Daoy (cell line): ENCODE measurements around the gene RYR3. TPM values are rescaled to one million over a fixed set of nuclear protein-coding genes. Genes with fewer than 3 reads are reported as not detected.
"Not testable (repeated sequence)": the region's sequence is repeated elsewhere in the genome, so short reads cannot be mapped to it uniquely, and the experiment has no call there.

Experiments used
- DNase-seq: peaks from one replicate; pipeline ENCODE4 v3.0.0-alpha.2; 2015; ENCODE audit warnings: low read depth
- total RNA-seq: library from RNA; depleted of rRNA; stranded (reverse); fragments of >200 nt; shearing (Covaris generic); gene quantifications from 2 replicates; pipeline ENCODE4 v1.2.3, GENCODE V29; 2014

The RYR3 gene
- total RNA-seq, 1 experiment from 2014 or later: 4.7 TPM

DNA sequence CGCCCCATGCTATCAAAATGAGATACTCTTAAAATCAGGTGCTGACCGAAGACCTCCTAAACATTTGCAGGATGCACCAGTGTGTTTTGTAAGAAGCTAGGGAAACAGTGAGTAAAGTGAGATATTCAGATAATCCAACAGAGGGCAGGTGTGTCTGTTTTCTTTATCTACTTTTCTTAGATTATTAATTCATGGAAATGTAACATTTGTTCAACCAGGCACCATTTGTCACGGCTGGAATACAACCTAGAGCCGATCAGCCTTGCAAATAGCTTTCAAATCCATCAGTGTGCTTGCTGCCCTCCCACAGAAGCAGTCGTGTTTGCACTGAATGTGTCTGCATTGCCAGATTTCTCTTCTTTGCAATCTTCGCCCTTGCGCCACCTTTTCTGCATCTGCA, 455.6 kb downstream of the RYR3 start:
- DNase-seq: no peak

DNA sequence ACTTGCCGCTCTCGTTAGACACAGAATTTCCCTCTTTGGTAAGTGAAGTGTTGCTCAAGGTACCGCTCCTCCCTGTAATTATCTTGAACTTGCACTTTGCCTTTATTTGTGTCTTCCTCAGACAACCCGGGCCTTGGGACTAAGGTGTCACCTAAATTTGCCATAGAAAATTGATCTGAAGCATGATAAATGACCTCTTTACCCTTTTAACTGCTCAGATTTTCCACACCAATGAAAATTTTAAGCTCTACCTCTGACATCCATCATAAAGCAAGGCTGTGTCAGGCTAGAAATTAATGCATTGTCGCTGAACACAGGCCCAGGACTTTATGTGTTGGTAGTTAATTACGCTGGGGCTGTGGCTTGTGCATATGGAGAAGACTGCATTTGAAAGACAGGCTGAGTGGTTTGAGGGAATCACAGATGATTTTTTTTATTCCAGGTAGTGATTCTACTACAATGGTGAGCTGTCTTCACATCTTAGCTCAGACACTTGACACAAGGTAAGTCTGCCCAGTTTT, 458.0 kb downstream of the RYR3 start:
- DNase-seq: no peak

DNA sequence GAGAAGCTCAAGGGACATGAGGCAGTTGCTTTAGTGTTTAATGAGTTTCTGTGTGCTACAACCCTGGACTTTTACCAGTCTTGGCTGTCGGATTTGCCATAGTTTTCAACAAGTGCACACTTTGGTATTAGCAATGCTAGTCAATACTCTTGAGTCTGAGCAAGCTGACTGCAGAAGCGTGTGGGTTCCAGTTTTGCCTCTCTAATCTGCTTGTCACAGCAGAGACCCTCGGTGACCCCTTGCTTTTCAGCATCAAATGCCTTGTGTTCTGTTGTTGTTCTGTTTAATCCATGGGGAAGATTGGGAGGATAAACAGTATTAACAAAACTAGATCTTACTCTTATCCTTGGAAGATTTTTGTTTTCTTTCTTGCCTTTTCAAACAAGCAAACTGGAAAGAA, 463.2 kb downstream of the RYR3 start:
- no peak for DNase-seq

DNA sequence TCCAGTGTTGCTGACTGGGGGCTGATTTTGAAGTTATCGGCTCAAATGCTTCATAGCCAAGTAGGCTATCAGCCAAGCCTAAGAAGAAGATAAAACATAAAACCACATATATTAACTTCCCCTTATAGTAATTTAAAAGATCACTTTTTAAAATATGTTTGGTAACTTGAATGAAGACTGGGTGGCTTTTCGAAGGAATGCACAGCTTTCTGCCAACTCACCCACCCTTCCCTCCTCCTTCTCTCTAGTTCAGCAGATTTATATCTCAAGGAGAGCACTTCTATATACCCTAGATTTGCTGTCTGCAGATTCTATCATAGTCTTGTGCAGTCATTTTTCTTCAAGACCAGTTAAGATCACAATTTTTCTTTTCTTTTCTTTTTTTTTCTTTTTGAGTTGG, 468.1 kb downstream of the RYR3 start:
- no peak for DNase-seq

DNA sequence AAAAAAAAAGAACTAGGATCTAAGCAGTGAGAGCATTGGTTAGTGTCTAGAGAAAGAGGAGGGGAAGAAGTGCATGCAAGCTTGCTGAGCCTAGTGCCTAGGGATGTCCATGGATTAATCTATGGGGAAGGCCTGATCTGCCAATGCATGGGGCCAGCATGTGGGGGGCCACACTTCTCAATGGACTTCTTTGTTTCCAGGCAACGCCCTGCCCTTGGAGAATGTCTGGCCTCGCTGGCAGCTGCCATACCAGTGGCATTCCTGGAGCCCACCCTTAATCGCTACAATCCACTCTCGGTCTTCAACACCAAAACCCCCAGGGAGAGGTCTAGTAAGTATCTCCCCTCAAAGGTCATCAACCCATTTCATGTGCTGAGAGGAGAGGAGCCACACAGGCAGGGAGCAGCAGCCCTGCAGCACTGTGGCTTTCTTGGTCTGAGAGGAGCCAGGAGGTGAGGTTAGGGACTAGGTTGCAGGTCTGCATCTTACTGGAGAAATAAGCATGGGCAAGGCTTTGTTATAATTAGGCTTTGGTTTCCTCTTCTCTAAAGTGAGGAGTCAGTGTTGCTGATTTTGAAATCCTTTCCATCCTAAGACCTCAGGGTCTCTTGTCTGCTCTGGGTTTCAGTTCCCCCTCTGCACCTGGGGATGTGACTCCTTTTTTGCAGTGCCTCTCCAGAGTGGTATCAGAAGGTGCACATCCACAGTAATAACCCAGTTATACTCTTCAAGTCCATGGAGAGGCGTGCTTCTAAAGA, 469.4 kb downstream of the RYR3 start:
- no peak for DNase-seq

DNA sequence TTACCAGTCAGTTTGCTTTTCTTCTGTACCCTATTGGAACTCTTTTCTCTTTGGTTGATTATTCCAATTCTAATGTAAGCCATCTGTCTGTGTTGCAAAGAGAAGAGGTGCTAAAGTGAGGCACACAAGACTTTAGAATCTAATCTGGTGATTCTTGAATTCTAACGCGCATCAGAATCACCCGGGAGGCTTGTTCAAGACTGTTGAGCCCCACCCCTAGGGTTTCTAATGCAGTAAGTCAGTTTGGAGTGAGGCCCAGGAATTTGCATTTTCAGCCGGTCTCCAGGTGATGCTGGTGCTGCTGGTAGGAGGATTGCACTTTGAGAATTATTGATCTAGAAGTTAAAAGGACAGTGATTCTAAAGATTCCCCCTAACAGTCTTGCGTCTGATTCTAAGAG, 472.2 kb downstream of the RYR3 start:
- no peak for DNase-seq

DNA sequence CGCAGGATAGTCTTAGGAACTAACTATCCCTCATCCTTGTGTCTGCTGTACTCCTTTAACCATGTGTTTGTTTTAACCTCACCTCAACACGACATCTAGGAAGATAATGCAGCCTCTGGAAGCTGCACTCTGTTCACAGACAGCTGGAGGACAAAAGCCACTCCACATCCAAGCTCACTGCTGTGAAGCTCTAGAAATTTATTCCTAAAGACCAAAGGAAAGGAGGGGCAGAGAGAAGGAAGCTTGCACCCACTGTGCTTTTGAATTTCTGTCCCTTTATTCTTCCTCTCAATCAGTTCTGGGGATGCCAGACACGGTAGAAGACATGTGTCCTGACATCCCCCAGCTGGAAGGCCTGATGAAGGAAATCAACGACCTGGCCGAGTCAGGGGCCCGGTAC, 474.6 kb downstream of the RYR3 start:
- no peak for DNase-seq

DNA sequence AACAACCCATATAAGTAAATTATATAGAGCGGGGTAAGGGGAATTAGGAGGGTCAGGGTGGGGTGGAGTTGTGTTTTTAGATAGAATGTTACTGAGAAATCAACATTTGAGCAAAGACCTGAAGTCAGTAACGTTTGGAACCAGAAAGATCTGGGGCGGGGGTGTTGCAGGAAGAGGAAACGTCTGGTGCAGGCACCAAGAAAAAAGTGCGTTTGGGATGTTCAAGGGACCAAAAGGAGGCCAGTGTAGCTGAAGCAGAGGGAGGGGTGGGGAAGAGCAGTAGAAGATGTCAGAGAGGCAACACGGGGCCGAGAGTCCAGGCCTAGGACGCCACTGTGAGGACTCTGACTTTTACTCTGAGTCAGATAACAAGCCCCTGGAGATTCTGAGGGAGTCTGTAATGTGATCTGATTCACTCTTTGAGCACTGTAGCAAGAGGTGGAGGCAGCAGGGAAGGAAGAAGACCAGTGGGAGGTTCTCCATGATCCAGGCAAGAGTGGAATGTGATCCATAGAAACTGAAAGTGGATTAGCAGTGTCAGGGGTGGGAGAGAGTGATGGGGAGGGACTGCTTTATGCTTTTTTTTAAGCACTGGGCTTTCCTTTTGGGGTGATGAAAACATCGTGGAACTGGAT, 478.3 kb downstream of the RYR3 start:
- peak; percentile 61 for DNase-seq

DNA sequence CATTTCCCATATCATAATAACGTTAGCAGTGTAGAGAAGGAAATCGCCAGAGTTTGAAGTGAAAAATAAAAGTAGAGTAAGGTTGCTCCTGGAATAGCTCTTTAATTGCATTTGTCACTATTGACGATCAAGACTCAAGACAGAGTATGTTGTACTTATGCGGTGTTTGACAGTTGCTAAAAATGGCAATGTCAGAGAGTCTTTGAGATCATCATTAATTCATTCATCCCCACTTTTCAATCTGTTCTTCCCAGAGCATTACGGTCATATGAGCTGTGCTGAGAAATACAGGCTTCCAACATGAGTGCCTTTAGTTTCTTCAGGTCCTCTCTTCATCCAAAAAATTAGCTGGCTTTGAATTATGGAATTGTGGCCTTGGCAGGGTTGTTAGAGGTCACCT, 483.7 kb downstream of the RYR3 start:
- no peak for DNase-seq

DNA sequence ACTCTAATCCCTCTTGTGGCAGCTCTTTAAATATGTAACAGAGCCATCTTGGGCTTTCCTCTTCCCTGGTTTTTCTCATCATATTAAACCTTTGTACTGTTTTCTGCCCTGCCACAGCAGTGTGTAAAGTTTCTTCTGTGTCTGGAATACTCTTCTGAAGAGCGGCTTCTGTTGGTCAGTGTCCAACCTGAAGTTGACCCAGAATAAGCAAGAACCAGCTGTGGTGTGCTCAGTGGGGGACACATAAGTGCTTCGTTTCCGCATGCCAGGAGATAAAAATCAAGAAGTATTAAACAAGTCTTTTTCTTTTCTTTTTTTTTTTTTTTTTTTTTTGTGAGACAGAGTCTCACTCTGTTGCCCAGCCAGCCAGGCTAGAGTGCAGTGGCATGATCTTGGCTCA, 484.3 kb downstream of the RYR3 start:
- no peak for DNase-seq

DNA sequence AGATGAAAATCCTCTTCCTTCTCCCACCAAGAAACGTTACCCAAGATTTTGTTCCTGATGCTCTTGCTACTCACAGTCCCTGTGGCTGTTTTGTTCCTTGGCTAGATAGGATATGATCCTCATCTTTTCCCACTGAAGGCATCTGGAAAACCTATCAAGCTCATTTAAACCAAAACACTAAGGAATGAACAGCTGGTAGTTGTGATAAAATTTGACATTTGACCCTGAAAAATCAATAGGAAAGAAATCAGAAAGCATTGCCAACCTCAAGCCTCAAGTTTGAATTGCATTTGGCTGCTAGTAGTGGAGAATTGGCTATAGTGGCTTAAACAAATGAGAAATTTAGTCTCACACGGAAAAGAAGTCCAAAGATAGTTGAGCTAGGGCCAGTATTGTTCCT, 486.9 kb downstream of the RYR3 start:
- no peak for DNase-seq

DNA sequence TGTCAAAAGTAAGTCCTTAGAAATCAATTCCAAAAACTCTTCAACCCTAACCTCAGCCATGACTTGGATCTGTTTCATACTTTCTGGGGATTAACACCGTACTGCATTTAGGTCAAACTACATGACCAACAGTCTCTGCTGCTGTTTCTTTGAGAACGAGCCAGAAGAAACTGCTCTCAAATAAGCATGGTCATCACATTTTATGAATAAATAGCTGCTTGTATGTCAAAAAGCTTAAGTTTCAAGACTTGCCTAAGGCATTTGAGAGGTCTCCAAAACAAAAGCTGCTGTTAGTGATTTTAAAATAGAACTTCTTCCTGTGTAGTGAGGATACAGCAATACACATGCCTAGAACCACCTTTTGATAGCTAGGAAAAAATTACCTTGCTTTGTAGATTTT, 491.2 kb downstream of the RYR3 start:
- DNase-seq: no peak

DNA sequence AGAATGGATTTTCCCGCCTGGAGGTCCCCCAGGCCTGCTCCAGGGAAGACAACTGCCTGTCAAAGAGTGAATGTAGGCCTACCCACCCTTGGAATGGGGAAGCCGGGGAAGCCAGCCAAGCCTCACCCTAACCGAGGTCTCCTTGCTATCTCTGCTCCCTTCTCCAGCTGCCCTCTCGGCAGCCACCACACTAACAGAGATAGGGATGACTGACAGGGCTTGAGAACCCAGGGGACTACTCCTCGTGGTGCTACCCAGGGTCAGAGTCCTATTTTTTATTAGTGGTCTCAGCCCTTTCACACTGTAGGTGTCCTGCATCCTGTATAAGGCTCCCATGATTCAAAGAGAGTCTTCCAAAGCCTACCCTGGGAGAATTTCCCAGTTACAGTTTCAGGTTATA, 496.9 kb downstream of the RYR3 start:
- DNase-seq: no peak

DNA sequence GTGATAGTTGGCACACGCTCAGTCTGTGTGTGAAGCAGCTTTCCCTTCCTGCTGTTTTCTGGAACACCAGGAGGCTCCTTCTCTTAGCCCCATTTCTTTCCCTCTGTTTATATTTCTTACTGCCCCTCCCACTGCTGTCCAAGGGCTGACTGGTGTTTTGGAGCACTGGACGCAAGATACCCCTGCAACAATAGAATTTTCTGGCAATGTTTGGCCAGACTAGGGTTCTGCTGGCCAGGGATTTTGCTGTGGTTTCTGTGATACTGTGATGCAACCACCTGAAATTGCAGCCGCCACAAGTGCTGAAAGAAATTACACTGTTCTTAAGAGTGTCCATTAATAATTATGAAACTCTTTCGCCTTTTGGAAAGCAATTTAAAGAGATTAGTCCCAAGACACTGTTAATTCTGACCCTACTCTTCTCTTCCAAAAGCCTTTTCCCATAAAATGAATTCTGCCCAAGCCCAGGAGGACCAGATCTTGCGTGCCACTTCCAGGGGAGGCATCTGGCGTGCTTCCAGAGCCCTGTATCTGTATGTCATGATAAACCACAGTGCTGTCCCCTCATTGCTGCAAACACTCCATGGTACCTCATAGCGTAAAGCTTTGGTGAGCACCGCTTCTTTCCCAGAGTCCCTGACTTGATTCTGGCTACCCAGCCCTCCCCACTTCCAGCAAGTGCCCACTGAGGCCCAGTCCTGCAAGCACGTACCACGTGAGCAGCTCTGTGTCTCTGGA, 498.1 kb downstream of the RYR3 start:
- no peak for DNase-seq

DNA sequence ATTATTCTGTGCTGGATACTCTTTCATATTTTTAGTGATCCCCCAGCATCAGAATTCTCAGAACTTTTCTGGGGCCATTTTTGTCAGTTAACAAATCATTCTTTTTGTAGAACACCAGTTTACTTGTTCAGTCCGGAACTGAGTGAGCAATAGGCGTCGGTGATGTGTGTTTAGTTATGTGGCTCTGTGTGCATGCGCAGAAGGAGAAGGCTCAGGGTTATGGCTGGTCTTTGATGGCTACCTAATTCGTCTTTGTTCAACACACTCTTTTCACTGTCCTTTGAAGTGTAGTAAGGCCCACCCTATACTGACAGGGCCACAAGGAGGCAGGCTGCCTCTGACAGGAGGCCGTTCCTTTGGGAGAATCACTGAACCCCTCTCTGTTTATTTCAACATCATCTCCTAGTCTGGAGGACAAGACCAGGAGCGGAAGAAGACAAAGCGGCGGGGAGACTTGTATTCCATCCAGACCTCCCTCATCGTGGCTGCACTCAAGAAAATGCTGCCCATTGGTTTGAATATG, 499.4 kb downstream of the RYR3 start:
- no peak for DNase-seq

DNA sequence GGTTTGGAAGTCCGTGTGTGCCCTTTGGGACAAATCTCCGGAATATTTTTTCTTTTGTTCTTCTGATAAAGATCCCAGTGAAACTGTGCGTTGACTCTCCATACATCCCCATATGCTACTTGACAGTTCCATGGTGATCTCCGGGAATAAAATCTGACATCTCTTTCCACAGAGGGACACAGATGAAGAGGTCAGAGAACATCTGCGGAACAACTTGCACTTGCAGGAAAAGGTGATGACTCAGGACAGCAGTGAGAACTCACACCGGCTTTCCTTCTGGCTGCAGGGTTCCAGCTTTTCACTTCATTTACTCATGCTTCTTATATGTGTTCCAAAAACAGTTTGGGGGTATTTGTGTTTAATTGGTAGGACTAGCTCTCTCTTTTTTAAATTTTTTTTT, 500.0 kb downstream of the RYR3 start:
- DNase-seq: no peak

DNA sequence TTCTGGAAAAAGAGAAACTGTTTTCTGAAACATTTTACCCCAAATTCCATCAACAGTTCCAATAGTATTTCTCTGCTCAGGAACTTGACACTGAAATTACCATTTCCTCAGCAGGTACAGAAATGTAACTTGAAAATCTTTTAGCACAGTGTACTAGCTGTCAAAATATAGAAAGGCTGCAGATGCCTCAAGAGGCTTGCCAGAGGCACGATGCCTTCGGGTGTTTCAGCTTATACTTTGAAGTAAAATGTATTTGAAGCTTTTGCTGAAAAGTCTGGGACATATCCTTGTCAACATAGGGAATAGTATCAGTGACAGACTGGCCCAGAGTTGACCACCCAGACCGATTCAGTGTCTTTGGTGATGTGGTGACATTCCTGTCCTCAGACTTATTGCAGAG, 503.1 kb downstream of the RYR3 start:
- DNase-seq: no peak

DNA sequence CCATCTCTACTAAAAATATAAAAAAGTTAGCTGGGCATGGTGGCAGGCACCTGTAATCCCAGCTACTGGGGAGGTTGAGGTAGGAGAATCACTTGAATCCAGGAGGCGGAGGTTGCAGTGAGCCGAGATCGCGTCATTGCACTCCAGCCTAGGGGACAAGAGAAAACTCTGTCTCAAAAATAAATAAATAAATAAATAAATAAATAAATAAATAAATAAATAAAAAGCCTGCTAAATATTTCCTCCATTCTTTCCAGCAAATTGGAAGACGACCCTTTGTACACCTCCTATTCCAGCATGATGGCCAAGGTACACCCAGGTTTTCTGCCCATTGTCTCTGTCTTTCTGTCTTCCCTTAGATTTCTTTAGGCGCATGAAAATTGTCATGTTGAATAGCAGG, 508.7 kb downstream of the RYR3 start:
- not testable (repeated sequence) for DNase-seq

DNA sequence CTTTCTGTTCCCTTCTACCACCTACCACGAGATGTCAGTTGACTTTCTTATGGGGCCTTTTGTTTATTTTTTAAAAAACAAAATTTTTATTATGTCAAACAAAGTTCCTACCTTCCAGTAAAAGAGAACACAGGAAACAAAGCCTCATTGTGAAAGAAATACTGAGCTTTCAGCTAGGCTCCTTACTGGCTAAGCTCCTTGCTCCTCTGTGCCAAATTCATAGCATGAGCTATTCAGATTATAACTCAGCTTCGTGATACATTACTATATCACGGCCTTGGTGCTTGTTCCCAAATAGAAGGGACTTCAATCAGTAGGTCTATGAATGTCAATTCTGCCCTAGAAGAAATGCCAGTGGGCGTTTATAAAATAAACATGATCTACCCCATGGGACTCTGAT, 511.7 kb downstream of the RYR3 start:
- no peak for DNase-seq

DNA sequence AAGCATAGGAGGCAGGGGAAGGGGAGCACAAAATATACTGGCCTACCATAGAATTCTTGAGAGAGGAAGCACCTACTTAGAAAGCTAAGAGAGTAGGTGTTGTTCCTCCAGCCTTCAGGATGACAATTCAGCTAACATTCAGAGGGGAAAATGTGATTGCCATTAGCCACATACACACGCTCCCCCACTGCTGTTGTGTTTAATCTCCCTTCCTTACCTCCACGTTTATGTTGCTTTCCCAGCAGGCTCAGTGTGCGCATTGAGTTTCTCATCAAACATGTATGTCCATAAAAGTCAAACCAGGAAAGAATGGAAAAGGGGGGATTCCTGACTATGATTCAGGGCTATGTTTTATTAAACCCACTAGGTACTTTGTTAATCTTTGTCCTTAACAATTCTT, 512.4 kb downstream of the RYR3 start:
- no peak for DNase-seq

DNA sequence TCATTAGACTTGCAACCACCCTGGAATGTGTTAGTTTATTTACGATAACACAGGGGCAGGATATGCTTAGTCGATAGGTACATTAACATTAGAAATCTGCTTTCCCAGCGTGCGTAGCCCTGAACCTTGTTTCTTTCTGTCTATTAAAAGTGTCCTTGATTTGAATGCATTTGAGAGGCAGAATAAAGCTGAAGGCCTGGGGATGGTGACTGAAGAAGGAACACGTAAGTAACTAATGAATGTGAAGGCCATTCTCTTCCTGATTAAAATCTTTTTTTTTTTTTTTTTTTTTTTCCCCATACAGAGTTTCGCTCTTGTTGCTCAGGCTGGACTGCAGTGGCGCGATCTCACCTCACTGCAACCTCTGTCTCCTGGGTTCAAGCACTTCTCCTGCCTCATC, 514.7 kb downstream of the RYR3 start:
- DNase-seq: no peak

DNA sequence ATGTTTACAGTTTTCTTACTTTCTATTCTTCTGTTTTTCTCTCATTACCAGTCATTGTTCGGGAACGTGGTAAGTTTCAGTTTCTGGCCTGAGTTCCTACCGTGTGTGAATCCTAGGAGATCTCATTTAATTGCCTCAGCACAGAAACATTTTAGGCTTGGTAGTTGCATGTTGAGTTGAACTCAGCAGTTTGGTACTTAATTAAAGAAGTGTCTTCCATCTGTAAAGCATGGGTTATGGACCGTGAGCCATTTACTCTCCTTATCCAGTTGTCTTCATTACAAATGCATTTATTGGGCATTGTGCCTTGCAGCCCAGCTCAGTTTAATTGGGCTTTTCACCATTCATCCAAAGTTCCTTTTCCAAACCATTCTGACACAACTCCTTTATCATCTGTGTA, 515.4 kb downstream of the RYR3 start:
- no peak for DNase-seq

DNA sequence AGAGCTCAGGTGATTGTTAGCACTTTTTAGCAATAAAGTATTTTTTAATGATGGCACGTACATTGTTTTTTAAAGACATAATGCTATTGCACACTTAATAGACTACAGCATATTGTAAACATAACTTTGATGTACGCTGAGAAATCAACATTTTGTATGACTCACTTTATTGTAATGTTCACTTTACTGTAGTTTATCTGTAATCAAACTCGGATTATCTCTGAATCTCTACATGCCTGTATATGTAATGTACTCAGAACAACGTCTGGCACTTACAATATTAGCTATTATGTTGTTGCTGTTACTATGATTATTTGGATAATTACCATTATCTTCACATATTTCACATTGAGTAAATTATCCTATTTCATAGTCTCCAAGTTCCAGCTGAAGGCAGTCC, 519.6 kb downstream of the RYR3 start:
- no peak for DNase-seq
